Mesendoderm (in vitro differentiated cells): Measurements from ENCODE around the gene SHISA5.

Experiments used
- DNase-seq: peaks from one replicate; pipeline ENCODE4 v3.0.0; 2013
- H2AK5ac ChIP-seq: 2 replicates; pipeline ENCODE4 v1.6.1; 2013; ENCODE audit warnings: low read length, inconsistent platforms
- H2BK120ac ChIP-seq: 2 replicates; pipeline ENCODE4 v1.6.1; 2013; ENCODE audit warnings: low read depth, mild to moderate bottlenecking, low read length, moderate library complexity, mixed read lengths
- H2BK15ac ChIP-seq: replicated peaks from 2 replicates; pipeline ENCODE4 v1.6.1; 2013; ENCODE audit warnings: low read depth, mild to moderate bottlenecking, moderate library complexity
- H2BK5ac ChIP-seq: 2 replicates; pipeline ENCODE4 v1.6.1; 2013; ENCODE audit warnings: low read length, inconsistent platforms
- H3K18ac ChIP-seq: 2 replicates; pipeline ENCODE4 v1.6.1; 2013; ENCODE audit warnings: mild to moderate bottlenecking, low read length, mixed read lengths
- H3K23ac ChIP-seq: one replicate; pipeline ENCODE4 v1.6.1; 2013; ENCODE audit warnings: low read length
- H3K27ac ChIP-seq: 2 replicates; pipeline ENCODE4 v1.5.1; 2013; ENCODE audit warnings: low read depth, mild to moderate bottlenecking, inconsistent platforms, low read length, moderate library complexity
- H3K27me3 ChIP-seq: 2 replicates; pipeline ENCODE4 v1.6.1; 2013; ENCODE audit warnings: low read length, control low read depth, mild to moderate bottlenecking, inconsistent platforms; ENCODE audit not compliant: insufficient read depth, poor library complexity
- H3K36me3 ChIP-seq: 2 replicates; pipeline ENCODE4 v1.6.1; 2013; ENCODE audit warnings: low read length, inconsistent platforms; ENCODE audit not compliant: control insufficient read depth, insufficient read depth
- H3K4ac ChIP-seq: one replicate; pipeline ENCODE4 v1.6.1; 2013; ENCODE audit warnings: low read depth, mild to moderate bottlenecking, low read length, moderate library complexity
- H3K4me1 ChIP-seq: 2 replicates; pipeline ENCODE4 v1.6.1; 2013; ENCODE audit warnings: low read depth, low read length, inconsistent platforms; ENCODE audit not compliant: control insufficient read depth
- H3K4me2 ChIP-seq: 2 replicates; pipeline ENCODE4 v1.6.1; 2013; ENCODE audit warnings: low read length
- H3K4me3 ChIP-seq: 2 replicates; pipeline ENCODE4 v1.5.1; 2013; ENCODE audit warnings: mild to moderate bottlenecking, low read length
- H3K56ac ChIP-seq: one replicate; pipeline ENCODE4 v1.6.1; 2013; ENCODE audit warnings: low read length
- H3K79me1 ChIP-seq: 2 replicates; pipeline ENCODE4 v1.6.1; 2013; ENCODE audit warnings: low read length, inconsistent platforms
- H3K79me2 ChIP-seq: 2 replicates; pipeline ENCODE4 v1.6.1; 2013; ENCODE audit warnings: mild to moderate bottlenecking, low read length; ENCODE audit not compliant: control insufficient read depth, insufficient read depth
- H3K9ac ChIP-seq: 2 replicates; pipeline ENCODE4 v1.6.1; 2013; ENCODE audit warnings: low read length, inconsistent platforms
- H4K5ac ChIP-seq: one replicate; pipeline ENCODE4 v1.6.1; 2013; ENCODE audit warnings: low read length
- H4K8ac ChIP-seq: one replicate; pipeline ENCODE4 v1.6.1; 2013; ENCODE audit warnings: low read depth, mild to moderate bottlenecking, control low read depth, low read length, moderate library complexity
- WGBS: extraction: QIAGEN DNeasy Blood & Tissue Kit; methylation state at CpG from one replicate; pipeline ENCODE4 v1.1.7; 2013; ENCODE audit warnings: low lambda C conversion rate, missing lambda C conversion rate; ENCODE audit not compliant: insufficient coverage; ENCODE audit errors: extremely low coverage; 5-methylcytosine and 5-hydroxymethylcytosine counted together

The SHISA5 gene

DNA sequence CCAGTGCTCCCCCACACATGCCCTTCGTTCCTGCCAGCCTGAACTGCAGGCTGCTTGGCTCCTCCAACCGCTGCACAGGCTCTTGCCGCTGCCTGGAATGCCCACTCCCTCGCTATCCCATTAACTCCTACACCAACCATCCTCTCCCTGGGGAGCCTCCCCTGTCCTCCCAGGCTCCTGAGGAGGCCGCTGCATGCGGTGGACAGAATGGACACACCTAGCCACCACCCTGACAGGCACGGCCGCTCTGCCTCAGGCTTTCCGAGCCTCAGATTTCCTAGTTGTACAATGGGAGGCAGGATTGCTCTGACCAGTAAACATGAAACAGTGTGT, 76.4 kb downstream of the SHISA5 start:
- Histone ChIP-seq H2BK120ac (no peak overlapping the region), H3K27me3 (no peaks in the 10 kb centered on the region), H3K4me1 (peaks cover 10% of the 10 kb centered on the region), H3K4me3 (no peak overlapping the region), H3K56ac (peak overlapping the region; percentile 92), H4K5ac (no peak overlapping the region), H3K4ac (no peak overlapping the region), H3K27ac (no peak overlapping the region), H3K4me2 (no peak overlapping the region), H3K18ac (no peak overlapping the region), H2BK5ac (no peak overlapping the region), H3K23ac (peak overlapping the region; percentile 20), H2BK15ac (no peak overlapping the region), H3K9ac (peak overlapping the region; percentile 88), H3K36me3 (peaks cover 6% of the 10 kb centered on the region), H4K8ac (no peak overlapping the region), H3K79me2 (peaks cover 51% of the 10 kb centered on the region), H3K79me1 (peaks cover 29% of the 10 kb centered on the region), H2AK5ac (no peak overlapping the region)
- no peak for DNase-seq
- no CpG with 5 or more reads among the region's 9 CpGs for WGBS

DNA sequence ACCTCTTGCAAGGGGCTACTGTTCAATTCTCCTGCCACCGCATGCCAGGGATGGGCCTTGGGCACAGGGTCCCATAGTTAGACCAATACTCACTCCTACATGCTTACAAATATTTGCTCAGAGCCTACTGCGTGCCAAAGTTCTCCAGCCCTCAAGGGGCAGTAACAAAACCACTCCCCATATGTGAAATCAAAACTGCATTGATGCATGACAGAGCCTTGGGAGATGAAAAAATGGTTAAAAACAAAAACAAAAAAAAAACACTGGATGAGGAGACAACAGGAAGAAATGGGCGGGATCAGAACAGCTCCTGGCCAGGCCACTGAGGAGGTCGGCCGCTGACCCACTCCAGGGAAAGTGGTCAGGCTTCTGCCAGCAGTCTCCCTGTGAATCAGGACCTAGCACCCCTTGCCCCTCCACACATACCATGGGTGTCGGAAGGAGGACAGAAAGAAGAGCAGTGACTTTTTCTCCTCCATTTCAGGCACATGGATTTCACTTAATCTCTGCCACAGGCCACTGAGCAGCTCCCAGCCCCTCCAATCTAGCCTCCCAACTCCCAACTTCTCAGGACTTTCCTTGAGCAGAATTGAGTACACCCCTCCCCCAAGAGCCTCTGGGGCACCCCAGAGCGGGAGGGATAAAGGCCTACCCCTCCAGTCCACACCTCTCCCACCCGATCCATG, 76.9 kb downstream of the SHISA5 start:
- Histone ChIP-seq H3K4me1 (peaks cover 10% of the 10 kb centered on the region), H4K8ac (no peak overlapping the region), H3K18ac (no peak overlapping the region), H4K5ac (no peak overlapping the region), H3K27me3 (no peaks in the 10 kb centered on the region), H3K4ac (no peak overlapping the region), H3K27ac (no peak overlapping the region), H3K23ac (no peak overlapping the region), H3K4me2 (no peak overlapping the region), H2BK15ac (no peak overlapping the region), H2AK5ac (no peak overlapping the region), H3K9ac (peak overlapping the region; percentile 88), H2BK5ac (no peak overlapping the region), H3K36me3 (peaks cover 2% of the 10 kb centered on the region), H3K79me2 (peaks cover 51% of the 10 kb centered on the region), H3K56ac (peak overlapping the region; percentile 92), H3K79me1 (peaks cover 30% of the 10 kb centered on the region), H2BK120ac (no peak overlapping the region), H3K4me3 (no peak overlapping the region)
- no peak for DNase-seq
- no CpG with 5 or more reads among the region's 8 CpGs for WGBS

GRCh38 chr3:48426401-48426909, 77.5 kb downstream of the SHISA5 start:
- Histone ChIP-seq H2BK120ac (no peak overlapping the region), H2BK15ac (no peak overlapping the region), H3K79me2 (peaks cover 51% of the 10 kb centered on the region), H4K8ac (no peak overlapping the region), H3K4me1 (peaks cover 10% of the 10 kb centered on the region), H3K4ac (no peak overlapping the region), H3K36me3 (peaks cover 1% of the 10 kb centered on the region), H3K23ac (no peak overlapping the region), H2AK5ac (no peak overlapping the region), H3K56ac (peak overlapping the region; percentile 46), H3K4me3 (no peak overlapping the region), H2BK5ac (no peak overlapping the region), H3K4me2 (no peak overlapping the region), H3K18ac (no peak overlapping the region), H3K27ac (no peak overlapping the region), H3K9ac (peak overlapping the region; percentile 35), H4K5ac (no peak overlapping the region), H3K27me3 (no peaks in the 10 kb centered on the region), H3K79me1 (peaks cover 31% of the 10 kb centered on the region)
- no peak for DNase-seq
- WGBS = no CpG with 5 or more reads among the region's 11 CpGs

- Histone ChIP-seq H2BK15ac (no peak overlapping the region), H2BK120ac (no peak overlapping the region), H3K56ac (no peak overlapping the region), H3K36me3 (peaks cover 1% of the 10 kb centered on the region), H3K79me2 (peaks cover 51% of the 10 kb centered on the region), H3K9ac (no peak overlapping the region), H2BK5ac (no peak overlapping the region), H3K4me3 (no peak overlapping the region), H3K4ac (no peak overlapping the region), H3K23ac (no peak overlapping the region), H3K4me2 (no peak overlapping the region), H3K18ac (no peak overlapping the region), H3K27ac (no peak overlapping the region), H2AK5ac (no peak overlapping the region), H3K4me1 (peaks cover 9% of the 10 kb centered on the region), H4K8ac (no peak overlapping the region), H4K5ac (no peak overlapping the region), H3K79me1 (peaks cover 34% of the 10 kb centered on the region), H3K27me3 (no peaks in the 10 kb centered on the region)
- DNase-seq = no peak
- WGBS = no CpG with 5 or more reads among the region's 13 CpGs
Measured at GRCh38 chr3:48425281-48425812, 78.6 kb downstream of the SHISA5 start.

DNA sequence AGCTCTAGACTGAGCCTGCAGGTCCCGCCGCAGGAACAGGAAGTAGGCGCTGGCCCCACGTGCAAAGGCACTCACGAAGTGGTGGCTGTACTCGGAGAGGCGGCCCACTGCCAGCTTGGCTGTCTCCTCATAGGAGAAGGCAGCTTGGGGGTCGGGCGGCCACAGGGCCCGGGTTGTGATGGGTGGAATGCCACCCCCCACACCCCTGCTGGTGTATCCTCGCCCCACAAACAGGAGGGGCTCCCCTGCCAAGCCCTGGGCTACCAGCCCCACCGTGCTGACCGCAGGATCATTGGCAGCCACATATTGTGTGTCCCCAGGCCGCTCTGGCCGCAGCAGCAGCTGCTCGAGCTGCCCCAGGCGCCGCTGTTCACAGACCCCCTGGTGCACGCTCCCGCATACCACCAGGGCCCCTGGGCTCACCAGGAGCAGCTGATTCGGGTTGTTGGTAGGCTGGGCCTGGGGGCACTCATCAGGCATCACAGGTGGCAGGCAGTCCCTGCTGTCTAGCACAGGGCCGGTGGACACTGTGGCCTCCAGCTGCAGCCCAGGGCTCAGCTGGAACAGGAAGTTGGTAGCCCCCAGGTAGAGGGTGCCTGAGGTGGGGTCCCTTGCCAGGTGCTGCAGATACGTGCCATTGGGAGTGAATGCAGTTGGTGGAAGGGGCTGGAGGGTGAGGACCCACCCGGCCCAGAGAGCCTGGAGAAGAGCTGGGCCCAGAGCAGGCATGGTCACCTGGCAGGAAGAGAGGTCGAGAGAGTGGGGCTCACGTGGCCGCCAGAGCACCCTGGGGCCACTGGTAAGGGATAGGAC, 79.9 kb downstream of the SHISA5 start:
- no peak overlapping the region for H2AK5ac ChIP-seq
- H3K4me2 ChIP-seq = no peak overlapping the region
- no peak overlapping the region for H3K18ac ChIP-seq
- no peak overlapping the region for H2BK5ac ChIP-seq
- H3K27ac ChIP-seq = no peak overlapping the region
- no CpG with 5 or more reads among the region's 27 CpGs for WGBS
- no peak overlapping the region for H3K56ac ChIP-seq
- no peak overlapping the region for H4K5ac ChIP-seq
- no peak overlapping the region for H2BK120ac ChIP-seq
- peaks cover 51% of the 10 kb centered on the region for H3K79me2 ChIP-seq
- H3K9ac ChIP-seq = no peak overlapping the region
- no peak overlapping the region for H3K4ac ChIP-seq
- no peak for DNase-seq
- H3K23ac ChIP-seq = no peak overlapping the region
- peaks cover 8% of the 10 kb centered on the region for H3K4me1 ChIP-seq
- H4K8ac ChIP-seq = no peak overlapping the region
- H3K36me3 ChIP-seq = peaks cover 1% of the 10 kb centered on the region
- no peak overlapping the region for H3K4me3 ChIP-seq
- H3K27me3 ChIP-seq = no peaks in the 10 kb centered on the region
- H2BK15ac ChIP-seq = no peak overlapping the region
- peaks cover 34% of the 10 kb centered on the region for H3K79me1 ChIP-seq
